GM12873 (cell line): ENCODE data around the gene IL4.

Experiments used
- TF ChIP-seq, protein P1 (sequence below): IDR thresholded peaks from 2 replicates; pipeline ENCODE4 v1.5.1; 2012; ENCODE audit warnings: low read depth, mild to moderate bottlenecking, moderate library complexity, low read length, control low read depth; ENCODE audit not compliant: insufficient read depth; ENCODE audit errors: missing control alignments

IL4 gene

DNA sequence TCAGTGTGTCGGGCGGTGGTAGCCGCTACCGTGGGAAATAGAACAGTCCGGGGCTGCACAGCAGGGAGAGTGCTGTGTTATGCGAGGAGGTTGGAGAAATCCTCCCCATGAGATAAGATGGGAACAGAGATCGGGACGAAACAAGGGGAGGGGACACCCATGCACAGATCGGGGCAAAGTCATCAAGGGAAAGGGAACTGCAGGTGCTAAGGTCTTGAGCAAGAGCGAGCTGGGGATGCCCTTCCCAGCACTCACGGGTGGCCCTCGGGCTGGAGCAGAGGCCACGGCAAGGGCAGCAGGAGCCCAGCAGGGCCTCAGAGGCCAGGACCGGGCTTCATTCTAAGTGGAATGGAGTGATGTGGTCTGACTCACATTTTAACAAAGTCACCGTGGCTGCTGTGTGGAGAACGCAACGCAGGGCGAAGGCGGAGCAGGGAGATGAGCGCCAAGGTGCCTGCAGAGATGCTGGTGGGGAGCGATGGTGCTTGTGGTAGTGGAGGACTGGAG lies 8.2 kb upstream of the IL4 start:
- TF ChIP-seq, protein P1, sequence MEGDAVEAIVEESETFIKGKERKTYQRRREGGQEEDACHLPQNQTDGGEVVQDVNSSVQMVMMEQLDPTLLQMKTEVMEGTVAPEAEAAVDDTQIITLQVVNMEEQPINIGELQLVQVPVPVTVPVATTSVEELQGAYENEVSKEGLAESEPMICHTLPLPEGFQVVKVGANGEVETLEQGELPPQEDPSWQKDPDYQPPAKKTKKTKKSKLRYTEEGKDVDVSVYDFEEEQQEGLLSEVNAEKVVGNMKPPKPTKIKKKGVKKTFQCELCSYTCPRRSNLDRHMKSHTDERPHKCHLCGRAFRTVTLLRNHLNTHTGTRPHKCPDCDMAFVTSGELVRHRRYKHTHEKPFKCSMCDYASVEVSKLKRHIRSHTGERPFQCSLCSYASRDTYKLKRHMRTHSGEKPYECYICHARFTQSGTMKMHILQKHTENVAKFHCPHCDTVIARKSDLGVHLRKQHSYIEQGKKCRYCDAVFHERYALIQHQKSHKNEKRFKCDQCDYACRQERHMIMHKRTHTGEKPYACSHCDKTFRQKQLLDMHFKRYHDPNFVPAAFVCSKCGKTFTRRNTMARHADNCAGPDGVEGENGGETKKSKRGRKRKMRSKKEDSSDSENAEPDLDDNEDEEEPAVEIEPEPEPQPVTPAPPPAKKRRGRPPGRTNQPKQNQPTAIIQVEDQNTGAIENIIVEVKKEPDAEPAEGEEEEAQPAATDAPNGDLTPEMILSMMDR = no peak

DNA sequence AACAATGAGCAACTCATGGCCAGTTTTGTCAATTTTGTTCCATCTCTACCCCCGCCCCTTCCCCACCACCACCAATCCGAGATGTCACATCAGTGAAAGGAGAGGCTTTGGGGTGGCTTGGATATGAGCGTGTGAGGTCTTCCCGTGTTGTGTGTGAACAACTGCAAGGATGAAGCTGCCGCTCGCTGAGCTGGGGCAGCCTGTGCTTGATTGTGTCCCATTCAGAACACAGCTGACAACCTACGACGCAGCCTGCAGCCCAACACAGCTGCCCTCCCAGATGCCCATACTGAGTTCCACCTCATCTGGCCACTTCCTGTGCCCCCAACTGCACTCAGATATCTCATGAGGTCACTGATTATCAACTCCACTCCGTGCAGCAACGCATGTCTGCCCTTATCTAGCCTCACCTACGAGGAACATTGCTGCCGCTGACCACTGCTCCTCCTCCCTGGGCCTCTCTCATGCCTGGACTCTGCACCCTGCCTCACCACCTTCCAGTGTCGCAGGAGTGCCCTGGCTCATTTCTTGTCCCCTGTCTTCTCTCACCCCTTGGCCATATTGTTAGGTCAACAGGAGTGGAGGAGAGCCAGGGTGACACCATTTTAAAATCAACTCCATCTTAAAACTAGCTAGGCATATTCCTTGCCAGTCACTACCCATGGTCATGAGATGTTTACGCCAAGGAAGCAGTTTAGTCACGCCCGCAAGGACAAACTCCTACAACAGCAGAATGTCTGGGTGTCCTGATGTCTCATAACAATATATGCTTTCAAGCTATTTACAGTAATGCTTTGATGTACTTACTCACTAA lies 7.3 kb upstream of the IL4 start:
- TF ChIP-seq, protein P1 = no peak

DNA sequence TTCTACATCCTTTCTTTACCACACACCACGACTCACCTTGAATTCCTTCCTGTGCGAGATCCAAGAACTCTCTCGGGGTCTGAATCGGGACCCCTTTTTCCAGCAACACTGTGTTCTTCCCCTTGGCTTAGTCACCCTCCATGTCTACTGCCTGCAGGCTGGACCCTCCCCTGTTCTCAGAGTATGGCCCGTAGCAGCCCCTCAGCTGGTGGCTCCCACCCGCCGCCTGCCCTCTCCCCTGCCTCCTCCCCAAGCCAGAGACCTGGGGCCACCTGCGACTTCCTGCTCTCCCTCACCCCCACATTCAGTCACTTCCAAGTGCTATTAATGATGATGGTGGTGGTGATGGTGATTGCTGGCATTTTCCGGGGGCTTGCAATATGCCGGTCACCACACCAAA lies 6.5 kb upstream of the IL4 start:
- TF ChIP-seq, protein P1 = no peak

DNA sequence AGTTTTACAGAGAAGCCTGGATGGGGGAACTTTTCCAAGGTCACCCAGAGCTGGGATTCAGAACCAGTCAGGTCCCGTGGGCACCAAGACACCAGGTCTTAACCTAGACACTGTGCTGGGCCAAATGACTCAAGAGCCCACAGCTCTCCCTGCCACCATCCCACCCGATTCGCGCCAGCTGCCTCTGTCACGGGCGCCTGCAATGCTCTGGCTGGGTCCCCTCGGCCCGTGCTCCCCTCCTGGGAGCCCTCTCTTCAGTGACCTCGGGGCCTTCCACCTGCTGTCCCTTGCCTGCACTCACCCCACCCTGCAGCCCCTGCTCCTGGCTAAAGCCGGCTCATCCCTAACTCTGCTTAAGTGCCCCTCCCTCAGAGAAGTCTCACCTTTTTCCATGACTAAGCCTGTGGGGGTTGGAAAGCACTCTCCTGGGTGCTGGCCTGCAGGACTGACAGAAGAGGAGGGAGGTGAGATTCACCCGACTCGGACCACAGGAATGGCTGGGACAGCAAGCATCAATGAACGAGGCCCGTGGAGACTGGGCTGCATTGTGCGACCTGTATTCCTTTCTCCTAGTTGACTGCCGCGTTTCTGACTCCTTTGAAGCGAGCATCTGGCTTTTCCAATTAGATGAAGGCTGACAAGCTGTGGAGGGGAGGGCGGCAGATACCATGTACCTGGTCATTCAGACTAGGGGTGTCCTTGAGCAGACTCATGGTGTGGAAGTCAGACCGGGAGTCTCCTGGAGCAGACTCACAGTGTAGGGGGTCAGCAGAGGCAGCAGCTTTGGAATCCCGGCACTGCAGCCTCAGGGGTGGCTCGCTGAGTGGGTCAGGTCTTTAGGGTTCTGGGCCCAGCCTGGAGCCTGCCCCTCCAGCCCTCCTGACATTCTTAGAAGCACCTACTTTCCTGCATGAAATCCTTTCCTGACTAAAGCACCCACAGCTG lies 5.8 kb upstream of the IL4 start:
- TF ChIP-seq, protein P1 = no peak

DNA sequence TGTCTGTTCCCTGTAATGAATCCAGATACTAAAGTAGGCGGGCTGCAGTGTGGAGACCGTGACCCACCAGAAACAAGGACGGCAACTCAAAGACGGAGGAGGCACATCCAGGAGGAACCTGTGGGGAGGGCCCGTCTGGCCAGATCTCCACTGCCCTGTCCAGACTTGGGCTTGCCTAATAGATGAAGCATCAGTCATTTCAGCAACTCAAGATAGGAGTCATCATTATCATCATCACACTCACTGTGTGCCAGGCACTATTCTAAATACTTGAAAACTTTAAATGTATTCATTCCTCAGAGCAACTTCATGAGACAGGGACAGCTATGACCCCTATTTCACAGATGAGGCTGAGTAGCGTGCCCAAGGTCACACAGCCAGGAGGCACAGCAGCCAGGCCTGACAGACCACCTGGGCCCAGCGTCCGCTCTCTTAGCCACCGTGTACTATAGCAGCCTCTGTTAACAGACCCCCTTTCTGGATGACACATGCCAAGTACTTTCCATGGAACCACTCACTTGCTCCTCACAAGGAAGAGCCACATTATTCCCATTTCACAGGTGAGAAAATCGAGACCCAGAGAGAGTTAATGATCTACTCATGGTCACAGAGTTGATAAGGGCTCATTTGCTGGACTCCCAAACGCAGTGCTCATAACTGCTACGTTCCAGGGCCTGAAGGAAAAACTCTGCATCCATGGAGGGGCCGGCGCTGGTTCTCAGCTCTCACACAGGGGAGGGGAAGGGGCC lies 4.9 kb upstream of the IL4 start:
- TF ChIP-seq, protein P1 = no peak

DNA sequence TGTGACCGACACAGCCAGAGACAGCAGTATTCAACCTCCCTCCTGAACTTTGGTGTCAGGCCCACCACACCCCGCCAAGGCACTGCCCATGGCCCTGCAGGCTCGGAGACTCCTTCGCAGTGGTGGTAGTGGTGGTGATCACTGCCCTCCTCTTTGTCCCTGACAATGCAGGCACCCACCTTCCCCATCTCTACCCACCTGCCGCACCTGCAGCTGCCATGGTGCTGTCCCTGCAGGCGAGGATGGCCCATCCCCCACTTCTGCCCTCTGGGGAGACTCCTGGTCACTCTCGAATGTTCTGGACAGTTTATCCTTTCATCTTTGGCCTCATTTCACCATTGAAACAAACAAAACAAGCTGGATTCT lies 4.4 kb upstream of the IL4 start:
- TF ChIP-seq, protein P1 = no peak
